HG03565 (cell line): ENCODE measurements around the gene SMARCC1.

Experiments
- ATAC-seq: cut with Tn5 transposase; IDR thresholded peaks from one replicate; pipeline ENCODE4 v1.9.1; 2021; ENCODE audit warnings: mild to moderate bottlenecking, moderate library complexity; ENCODE audit not compliant: unreplicated experiment

SMARCC1 gene

DNA sequence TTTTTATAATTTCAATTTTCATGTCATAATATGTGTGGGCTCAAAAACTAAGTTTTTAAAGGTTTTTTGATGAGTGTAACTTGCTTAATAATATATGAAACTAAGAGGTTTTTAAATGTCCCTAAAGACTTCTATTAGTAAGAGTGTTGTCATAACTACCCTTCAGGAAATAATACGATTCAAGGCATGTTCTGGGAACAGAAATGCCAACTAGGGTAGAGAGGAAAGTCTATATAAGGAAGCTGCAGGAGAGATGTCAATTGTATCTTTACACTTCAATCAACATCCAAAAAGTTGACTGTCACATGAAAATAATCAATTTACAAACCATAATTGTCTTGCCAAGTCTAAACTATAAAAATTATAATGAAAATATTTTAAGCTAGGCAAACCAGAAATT lies 76.3 kb downstream of the SMARCC1 start:
- ATAC-seq: no peak

DNA sequence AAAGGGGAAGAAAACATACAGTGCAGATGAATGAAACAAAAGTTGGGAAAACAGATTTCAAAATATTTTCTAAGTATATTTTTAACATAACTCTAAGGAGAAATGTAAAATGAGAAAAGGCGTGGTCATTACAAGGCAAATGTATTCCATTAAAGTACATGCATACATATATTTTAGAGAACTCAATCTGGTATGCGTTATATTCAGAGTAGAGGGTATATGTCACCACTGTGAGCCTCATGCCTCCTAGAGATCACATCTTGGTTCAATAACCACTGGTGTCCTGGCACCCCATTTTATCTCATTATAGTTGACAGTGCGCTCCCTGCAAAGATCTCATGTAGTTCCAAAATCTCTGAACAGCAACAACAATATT lies 77.5 kb downstream of the SMARCC1 start:
- ATAC-seq: no peak

DNA sequence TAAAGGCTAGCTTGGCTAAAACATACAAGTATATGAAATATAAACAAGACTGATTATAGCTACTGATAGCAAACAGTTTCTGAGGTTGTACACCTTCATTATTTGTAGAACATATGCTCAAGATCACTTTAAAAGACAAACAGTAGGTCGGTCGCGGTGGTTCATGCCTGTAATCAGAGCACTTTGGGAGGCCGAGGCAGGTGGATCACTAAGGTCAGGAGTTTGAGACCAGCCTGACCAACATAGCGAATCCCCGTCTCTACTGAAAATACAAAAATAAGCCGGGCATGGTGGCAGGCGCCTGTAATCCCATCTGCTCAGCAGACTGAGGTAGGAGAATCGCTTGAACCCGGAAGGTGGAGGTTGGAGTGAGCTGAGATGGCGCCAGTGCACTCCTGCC lies 80.3 kb downstream of the SMARCC1 start:
- no peak for ATAC-seq

DNA sequence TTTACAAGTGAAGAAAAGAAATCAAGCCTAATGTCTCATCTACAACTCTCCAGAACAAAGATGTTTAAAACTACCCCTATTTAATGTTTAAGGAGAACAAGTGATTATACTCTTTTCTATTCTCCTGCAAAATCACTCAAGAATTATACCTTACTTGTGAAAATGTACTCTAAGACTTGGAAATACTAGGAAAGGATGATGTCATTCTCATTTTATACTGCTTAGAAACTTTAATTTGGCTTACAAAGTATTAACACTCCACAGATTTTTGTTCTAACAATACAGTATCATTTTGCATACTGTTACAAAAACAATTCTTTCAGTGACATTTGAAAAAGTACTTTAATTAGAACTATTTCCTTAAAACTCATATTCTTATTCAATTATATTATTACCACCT lies 89.5 kb downstream of the SMARCC1 start:
- ATAC-seq: no peak

DNA sequence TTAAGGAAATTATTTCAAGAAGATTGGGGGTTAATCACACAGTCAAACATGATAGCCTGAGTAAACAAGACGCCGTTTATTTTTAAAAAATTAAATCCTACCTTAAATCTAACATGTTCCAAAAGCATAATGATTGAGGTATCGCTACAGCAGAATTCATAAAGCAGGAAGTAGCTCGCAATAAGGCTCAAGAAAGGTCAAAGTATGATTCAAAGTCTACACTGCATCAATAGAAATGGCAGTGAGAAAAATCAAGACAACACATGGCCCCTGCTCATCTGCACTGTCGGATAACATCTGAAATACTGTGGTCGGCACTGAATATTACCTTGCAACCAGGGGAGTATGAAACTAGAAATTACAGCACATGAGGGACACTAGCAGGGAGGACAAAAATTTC lies 93.2 kb downstream of the SMARCC1 start:
- no peak for ATAC-seq

DNA sequence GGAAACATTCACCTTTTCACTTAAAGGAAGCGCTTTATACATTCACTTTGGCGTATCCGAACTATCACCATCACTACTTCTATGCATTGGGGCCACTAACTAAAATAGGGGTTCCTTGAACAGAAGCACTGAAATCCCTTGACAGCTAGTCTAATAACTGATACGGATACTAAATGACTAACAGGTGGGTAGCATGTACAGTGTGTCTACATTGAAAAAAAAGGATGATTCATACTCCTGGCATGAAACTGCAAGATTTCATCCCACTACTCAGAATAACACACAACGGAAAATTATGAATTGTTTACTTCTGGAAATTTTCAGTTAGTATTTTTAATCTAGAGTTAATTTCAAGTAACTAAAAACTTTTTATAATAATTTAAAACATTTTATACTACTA lies 96.7 kb downstream of the SMARCC1 start:
- no peak for ATAC-seq

DNA sequence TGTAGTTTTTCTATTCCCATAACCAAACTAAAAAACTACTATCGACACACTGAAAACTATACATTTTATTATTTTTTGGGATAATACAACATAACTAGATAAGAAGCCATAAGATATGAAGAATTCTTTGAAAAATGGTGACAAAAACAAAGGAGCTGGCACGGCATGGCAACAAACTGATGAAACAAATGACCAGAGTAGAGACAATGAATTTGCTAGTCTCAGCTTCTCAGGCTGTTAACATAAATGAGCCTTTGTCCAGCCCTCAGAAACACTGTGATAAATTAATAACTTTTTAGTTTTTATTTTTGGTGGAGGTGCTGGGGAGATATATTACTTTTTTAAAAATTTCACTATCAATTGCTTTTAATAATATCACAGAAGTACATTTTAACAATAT lies 100.7 kb downstream of the SMARCC1 start:
- no peak for ATAC-seq

DNA sequence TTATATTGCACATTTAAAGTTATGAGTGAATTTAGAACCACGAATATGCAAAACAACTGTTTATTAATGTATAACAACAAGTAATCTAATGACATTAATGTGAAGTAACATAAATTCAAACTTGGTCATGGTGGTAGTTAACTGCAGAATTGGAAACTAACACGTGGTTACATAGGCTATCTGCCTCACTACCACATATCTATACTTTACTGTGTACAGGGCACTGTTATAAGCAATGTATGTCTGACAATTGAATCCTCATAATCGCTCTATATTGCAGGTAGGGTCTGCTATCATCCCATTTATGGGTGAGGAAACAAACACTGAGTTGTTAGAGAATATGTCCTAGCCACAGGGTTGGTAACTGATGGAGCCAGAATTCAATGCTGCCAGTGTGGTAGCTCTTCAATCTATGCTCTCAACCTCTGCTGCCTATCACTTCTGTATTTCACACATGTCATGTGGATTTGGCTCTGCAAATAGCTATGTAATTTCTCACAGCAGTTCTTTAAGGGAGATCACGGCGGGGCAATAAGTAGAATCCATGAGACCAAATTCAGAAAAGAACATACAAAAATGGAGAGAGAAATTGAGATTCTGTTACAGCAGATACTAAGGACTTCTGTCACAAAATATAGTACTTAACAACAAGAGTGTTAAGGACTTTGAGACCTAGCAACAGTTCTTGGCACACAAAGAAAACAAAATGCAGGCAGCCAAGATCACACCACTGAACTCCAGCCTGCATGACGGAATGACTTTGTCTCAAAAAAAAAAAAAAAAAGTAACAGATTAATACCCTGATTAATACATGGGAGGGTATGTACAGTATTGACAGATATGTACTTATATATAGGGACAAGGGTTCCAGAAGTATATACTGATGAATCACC lies 103.0 kb downstream of the SMARCC1 start:
- ATAC-seq: no peak

DNA sequence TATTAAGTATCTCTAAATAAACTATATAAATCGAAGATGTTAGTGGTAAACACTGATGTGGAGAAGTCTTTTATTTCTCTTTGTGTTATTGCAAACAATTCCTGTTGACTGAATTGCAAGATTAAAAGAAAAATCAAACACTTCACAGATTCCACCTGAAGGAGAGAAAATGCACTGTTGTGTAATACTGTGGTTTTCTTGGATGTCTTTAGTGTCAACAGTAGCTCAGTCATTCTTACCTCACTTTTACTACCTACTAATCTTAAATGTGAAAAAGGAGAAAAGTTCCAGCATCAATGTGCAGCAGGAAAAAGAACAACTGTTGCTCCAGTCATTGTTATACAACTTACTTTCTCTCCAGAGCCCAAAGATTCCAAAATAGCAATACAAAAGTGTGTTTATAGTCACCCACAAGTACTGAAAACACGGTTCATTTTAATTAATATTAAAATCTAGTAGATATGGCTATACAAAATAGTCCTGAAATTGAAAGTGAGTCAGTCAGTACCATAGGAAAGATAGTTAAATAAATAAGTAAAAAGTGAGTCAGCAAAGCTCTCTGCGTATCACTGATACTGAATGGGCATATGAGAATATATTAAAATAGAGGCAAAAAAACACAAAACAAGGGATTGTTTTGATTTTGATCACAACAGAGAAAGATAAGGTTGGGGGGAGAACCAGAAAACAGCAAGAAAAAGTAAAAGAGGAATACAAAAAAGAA lies 112.5 kb downstream of the SMARCC1 start:
- no peak for ATAC-seq

DNA sequence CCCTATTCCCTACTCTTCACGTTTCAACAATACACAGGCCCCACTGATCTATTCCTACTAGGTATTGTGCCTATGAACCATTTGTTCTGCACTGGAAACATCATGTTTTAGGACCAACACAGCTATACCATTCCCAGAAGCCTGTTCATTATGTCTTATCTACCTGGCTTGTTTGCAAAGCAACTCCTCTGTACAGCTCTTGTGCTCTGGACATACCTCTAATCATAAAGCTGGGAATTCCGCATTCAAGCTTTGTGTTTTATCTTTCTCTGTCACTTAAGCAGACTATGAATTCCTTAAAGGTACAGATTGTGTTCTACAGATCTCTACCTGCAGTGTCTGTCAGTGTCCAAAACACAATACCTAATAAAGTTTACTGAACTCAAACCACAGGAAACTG lies 115.6 kb downstream of the SMARCC1 start:
- no peak for ATAC-seq

DNA sequence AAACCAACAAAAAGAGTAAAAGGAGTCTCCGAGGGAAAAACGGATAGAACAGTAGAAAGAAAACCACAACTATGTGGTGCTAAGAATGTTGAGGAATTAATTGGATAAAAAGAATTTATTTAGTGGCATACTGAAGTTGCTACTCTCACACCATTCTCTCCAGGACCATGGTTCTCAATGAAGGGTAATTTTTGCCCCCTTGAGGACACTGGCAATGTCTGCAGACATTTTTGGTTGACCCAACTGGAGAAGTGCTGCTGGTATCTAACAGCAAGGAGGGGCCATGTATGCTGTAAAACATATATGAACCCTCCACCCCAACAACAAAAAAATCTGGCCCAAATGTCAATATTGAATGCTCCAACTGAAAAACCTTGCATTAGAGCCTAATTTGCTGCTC lies 117.2 kb downstream of the SMARCC1 start:
- ATAC-seq: no peak

DNA sequence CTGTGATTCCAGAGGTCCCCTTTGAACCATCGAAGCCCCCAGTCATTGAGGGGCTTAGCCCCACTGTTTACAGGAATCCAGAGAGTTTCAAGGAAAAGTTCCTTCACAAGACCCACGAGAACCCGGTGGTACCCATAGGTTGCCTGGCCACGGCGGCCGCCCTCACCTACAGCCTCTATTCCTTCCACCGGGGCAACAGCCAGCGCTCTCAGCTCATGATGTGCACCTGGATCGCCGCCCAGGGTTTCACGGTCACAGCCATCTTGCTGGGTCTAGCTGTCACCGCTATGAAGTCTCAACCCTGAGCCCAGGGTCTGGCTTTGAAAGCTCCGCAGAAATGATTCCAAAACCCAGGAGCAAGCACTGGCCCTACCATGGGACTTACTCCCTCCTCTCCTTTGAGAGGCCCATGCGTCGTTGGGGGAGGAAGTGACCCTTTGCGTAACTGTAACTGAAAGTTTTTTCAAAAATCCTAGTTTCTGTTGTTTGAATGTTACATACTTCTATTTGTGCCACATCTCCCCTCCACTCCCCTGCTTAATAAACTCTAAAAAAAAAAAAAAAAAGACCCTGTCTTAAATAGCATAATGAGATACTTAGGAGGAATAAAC lies 118.0 kb downstream of the SMARCC1 start:
- no peak for ATAC-seq

DNA sequence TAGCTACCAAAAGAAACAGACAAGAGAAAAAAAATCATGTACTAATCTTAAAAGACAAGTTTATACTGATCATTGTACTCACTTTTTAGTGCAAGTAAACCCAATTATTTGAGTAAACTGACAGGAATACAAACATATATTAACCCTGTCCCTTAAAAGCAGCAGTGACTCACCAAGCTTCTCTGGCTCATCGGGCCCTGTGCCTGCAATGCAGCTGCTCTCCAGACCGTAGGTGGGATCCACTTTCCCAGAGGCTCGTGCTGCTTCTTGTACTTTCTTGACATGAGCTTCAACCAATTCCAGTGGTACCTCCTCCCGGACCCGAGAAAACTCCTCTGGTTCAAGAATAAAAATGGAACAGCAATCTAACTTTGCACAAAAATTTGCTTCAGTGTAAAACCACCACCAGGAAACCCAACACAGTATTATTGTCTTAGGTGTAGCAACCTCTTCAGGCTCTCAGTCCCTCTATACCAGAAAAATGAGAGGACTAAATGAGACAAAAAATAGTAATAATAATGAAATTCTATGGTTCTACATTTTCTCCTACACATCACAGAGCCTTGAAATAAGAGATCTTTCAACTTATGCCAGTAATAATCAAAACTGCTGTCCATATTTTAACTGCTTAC lies 120.5 kb downstream of the SMARCC1 start:
- no peak for ATAC-seq

DNA sequence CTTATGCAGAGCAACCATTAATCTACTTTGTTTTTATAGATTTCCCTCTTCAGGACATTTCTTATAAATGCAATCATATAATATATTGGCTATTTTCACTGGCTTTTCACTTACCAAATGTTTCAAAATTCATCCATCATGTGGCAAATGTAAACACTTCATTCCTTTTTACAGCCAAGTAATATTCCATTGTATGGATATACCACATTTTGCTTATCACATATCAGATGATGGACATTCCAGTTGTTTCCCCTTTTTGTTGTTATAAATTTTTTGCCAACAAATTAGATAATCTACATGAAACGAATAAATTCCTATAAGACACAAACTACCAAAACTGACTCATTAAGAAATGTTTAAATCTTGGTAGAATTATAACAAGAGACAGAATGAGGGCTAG lies 123.2 kb downstream of the SMARCC1 start:
- ATAC-seq: no peak

DNA sequence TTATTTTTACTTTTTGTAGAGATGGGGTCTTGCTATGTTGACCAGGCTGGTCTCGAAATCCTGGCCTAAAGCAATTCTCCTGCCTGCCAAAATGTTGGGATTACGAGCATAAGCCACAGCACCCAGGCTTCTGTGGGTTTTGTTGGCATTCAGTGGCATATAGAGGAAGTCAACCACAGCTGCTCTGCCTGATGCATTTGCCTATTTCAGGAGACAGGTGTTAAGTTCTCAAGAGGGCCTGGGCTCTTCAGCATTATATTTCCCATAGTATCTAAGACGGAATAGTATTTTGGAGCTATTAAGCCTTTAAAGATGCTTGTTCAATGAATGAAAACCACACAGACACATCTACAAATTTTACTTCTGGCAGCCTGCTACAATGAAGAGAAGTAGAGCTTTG lies 129.6 kb downstream of the SMARCC1 start:
- no peak for ATAC-seq

DNA sequence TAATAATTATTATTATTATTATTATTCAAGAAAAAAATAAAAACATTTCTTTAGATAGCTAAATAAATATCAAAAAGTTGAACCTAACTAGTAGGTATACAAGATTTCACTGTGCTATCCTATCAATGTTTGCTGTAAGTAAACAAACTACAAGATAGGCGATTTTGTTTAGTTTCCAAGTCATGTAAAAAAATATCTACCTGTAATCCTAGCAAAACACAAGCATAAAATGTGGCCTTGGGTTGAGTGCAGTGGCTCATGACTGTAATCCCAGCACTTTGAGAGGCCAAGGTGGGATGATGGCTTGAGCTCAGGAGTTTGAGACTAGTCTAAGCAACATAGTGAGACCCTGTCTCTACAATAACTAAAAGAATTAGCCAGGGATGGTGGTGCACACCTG lies 131.4 kb downstream of the SMARCC1 start:
- ATAC-seq: no peak

DNA sequence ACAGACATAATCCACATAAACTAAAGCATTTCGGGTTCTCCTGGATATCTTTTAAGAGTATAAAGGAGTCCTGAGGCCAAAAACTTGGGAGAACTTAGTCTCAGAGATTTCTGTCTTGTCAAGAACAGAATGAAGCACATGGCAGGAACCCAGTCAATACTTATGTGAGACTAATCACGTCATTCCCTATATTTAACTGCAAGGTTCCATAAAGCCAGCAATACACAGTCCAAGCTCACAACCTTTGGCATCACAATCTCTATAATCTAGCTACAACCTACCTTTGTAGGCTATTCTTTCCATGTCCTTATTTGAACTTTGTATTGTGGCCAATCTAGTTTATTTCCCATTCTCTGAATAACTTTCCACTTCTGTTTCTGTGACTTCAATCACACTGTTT lies 134.1 kb downstream of the SMARCC1 start:
- no peak for ATAC-seq

DNA sequence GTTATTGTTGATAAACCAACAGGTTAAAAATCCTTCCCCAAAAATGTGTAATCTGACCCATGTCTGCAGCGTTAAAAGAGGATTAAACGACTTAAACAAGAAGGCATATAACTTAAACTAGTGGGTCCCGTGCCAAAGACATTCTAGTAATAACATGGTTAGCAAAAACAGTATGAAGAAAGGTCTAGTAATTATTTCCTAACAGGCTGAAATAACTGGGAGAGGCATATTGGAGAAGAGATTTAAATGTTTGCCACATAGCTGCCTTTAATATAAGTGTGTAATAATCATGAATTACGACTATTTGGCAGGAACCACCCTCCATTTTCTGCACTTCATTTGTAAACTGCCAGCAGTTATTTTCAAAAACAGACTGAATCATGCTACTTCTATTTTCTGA lies 135.3 kb downstream of the SMARCC1 start:
- no peak for ATAC-seq

DNA sequence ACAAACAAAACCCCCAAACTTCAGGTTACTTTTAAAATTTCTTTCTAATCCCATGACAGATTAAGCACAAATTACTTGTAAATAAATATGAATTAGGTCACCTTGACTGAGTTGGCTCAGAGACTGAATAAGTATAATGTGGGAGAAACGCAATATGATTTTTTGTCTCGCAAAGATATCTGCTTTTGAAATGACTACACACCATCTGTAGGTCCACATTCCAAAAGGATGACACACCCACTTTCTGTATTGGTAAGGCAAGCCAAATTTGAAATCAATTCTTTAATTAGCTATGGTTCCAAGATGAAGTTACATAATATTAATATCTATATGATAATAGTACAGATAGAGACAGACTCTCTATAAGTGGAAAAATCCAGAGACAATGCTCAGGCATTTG lies 136.1 kb downstream of the SMARCC1 start:
- ATAC-seq: no peak

DNA sequence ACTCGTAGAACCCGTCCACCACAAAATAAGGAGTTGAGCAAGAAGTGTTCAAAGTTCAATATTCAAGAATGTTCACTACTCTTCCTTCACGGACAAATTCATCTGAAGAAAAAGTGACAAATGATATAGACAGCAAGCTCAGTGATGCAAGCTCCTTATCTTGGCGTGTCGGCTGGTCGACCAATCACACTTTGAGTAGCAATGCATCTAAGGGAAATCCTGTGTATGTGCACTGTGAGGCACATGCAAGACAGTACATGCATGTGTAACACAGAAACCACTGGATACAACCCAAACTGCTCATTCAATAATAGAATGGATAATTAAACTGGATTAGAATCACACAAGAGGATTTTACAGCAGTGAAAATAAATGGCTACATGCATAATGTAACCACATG lies 138.6 kb downstream of the SMARCC1 start:
- ATAC-seq: no peak

DNA sequence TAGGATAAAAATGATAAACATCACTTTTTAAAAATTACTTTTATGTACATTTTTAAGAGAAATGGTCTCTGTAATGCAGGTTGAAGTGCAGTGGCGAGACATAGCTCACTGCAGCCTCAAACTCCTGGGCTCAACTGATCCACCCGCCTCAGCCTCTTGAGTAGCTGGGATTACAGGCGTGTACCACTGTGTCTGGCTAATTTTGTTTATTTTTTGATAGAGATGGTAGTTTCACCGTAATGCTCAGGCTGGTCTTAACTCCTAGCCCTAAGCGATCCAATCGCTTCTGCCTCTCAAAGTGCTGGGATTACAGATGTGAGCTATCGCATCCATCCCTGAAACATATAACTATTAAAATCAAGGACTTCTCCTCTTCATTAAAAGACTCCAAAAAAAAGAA lies 140.0 kb downstream of the SMARCC1 start:
- ATAC-seq: no peak

DNA sequence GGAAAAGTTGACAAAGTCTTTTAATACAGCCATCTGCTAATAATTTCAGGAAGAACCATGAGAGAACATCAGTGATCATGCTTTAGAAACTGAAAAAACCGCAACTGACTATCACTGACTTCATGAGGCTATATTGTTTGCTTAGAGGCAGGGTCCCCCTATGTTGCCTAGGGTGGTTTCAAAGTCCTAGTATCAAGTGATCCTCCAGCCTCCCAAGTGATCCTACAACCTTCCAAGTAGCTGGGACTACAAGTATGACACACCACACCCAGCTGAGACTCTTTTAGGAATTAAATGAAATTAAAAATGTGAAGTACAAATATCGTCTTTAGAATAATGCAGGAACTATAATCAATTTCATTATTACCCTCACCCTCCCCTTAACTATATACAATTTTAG lies 144.8 kb downstream of the SMARCC1 start:
- no peak for ATAC-seq
